ENCODE measurements around the gene DIAPH3. TPM values are rescaled to one million over a fixed set of nuclear protein-coding genes. Genes with fewer than 3 reads are reported as not detected.

The DIAPH3 gene
- polyA plus RNA-seq, 1 donor from 2014 or later = 0.37 TPM

DNA sequence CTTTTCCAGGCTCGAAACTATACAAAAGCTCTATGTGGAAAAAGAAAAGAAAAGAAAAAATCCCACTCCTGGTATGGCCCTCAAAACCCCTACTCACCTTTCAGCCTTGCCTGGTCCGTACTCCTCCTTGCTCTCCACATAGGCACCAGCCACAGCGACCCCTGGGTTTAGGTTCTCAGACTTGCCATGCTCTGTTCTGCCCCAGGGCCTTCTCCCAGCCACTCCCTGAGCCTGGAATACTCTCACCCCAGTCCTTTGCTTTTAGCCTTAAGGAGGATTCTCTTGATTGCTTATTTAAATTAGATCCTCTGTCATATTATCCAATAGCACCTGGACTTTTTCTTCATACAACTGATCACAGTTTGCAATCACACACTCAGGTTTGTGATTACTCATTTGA lies 522.5 kb downstream of the DIAPH3 start:
- H3K9ac ChIP-seq (ENCODE audit: low read length) = no peak overlapping the region
- H3K4me3 ChIP-seq (ENCODE audit: low read length) = no peak overlapping the region
- H3K9me2 ChIP-seq (ENCODE audit: insufficient read depth, low read length) = no peaks in the 10 kb centered on the region
- H2AFZ ChIP-seq (ENCODE audit: low read depth, low read length) = no peak overlapping the region
- no peaks in the 10 kb centered on the region for H4K20me1 ChIP-seq (ENCODE audit: insufficient read depth)
- H3F3A ChIP-seq (ENCODE audit: insufficient read depth, low read length, poor library complexity, severe bottlenecking) = no peaks in the 10 kb centered on the region
- H3K4me2 ChIP-seq (ENCODE audit: low read length) = no peak overlapping the region
- H3K79me2 ChIP-seq (replicated peaks; ENCODE audit: insufficient read depth, low read length) = no peaks in the 10 kb centered on the region
- no peak overlapping the region for H3K27ac ChIP-seq (ENCODE audit: low read length)
- TF ChIP-seq EZH2 (IDR thresholded peaks at IDR 0.05; ENCODE audit: borderline replicate concordance, insufficient read depth, low read length, poor library complexity, severe bottlenecking) (no peak), EP300 (conservative IDR thresholded peaks at IDR 0.05; ENCODE audit: poor library complexity, severe bottlenecking) (no peak), RAD21 (conservative IDR thresholded peaks at IDR 0.05) (no peak), TAF1 (IDR thresholded peaks at IDR 0.05; ENCODE audit: low read depth) (no peak), POLR2AphosphoS5 (IDR thresholded peaks at IDR 0.05) (no peak), MXI1 (conservative IDR thresholded peaks at IDR 0.05; ENCODE audit: poor library complexity, severe bottlenecking) (no peak), SMC3 (conservative IDR thresholded peaks at IDR 0.05; ENCODE audit: poor library complexity) (no peak)
- TF ChIP-seq, protein P1, sequence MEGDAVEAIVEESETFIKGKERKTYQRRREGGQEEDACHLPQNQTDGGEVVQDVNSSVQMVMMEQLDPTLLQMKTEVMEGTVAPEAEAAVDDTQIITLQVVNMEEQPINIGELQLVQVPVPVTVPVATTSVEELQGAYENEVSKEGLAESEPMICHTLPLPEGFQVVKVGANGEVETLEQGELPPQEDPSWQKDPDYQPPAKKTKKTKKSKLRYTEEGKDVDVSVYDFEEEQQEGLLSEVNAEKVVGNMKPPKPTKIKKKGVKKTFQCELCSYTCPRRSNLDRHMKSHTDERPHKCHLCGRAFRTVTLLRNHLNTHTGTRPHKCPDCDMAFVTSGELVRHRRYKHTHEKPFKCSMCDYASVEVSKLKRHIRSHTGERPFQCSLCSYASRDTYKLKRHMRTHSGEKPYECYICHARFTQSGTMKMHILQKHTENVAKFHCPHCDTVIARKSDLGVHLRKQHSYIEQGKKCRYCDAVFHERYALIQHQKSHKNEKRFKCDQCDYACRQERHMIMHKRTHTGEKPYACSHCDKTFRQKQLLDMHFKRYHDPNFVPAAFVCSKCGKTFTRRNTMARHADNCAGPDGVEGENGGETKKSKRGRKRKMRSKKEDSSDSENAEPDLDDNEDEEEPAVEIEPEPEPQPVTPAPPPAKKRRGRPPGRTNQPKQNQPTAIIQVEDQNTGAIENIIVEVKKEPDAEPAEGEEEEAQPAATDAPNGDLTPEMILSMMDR (IDR thresholded peaks at IDR 0.05; ENCODE audit: poor library complexity, severe bottlenecking) = no peak
- TF ChIP-seq, protein P2, sequence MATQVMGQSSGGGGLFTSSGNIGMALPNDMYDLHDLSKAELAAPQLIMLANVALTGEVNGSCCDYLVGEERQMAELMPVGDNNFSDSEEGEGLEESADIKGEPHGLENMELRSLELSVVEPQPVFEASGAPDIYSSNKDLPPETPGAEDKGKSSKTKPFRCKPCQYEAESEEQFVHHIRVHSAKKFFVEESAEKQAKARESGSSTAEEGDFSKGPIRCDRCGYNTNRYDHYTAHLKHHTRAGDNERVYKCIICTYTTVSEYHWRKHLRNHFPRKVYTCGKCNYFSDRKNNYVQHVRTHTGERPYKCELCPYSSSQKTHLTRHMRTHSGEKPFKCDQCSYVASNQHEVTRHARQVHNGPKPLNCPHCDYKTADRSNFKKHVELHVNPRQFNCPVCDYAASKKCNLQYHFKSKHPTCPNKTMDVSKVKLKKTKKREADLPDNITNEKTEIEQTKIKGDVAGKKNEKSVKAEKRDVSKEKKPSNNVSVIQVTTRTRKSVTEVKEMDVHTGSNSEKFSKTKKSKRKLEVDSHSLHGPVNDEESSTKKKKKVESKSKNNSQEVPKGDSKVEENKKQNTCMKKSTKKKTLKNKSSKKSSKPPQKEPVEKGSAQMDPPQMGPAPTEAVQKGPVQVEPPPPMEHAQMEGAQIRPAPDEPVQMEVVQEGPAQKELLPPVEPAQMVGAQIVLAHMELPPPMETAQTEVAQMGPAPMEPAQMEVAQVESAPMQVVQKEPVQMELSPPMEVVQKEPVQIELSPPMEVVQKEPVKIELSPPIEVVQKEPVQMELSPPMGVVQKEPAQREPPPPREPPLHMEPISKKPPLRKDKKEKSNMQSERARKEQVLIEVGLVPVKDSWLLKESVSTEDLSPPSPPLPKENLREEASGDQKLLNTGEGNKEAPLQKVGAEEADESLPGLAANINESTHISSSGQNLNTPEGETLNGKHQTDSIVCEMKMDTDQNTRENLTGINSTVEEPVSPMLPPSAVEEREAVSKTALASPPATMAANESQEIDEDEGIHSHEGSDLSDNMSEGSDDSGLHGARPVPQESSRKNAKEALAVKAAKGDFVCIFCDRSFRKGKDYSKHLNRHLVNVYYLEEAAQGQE (IDR thresholded peaks at IDR 0.05; ENCODE audit: borderline replicate concordance) = no peak
- no peaks in the 10 kb centered on the region for H3K9me3 ChIP-seq (ENCODE audit: low read length)
- H3K36me3 ChIP-seq (ENCODE audit: insufficient read depth, low read length) = no peaks in the 10 kb centered on the region
- no peaks in the 10 kb centered on the region for H3K27me3 ChIP-seq (ENCODE audit: insufficient read depth, low read depth, low read length)

DNA sequence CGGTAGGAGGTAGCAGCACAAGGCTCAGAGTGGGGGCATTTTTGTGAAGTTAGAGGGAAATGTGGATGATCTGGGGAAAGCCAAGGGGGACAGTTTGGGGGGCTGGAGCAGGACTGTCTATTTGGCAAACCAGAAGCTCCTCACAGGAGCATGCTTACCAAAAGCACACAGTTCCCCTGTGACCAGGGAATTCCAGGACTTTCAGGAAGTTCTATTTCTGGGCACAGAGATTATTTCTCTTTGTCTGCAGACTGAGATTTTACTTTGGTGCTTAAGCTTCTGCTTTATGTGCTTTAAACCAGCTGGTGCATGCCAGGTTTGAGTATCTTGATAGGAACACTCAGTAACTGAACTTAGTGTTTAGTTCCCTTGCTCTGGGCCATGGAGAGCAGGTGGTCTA lies 525.3 kb downstream of the DIAPH3 start:
- Histone ChIP-seq H3K27ac (ENCODE audit: low read length) (no peak overlapping the region), H3K27me3 (ENCODE audit: insufficient read depth, low read depth, low read length) (no peaks in the 10 kb centered on the region), H3K4me2 (ENCODE audit: low read length) (no peak overlapping the region), H3K36me3 (ENCODE audit: insufficient read depth, low read length) (no peaks in the 10 kb centered on the region), H3K9ac (ENCODE audit: low read length) (no peak overlapping the region), H3K9me3 (ENCODE audit: low read length) (no peaks in the 10 kb centered on the region), H3K79me2 (replicated peaks; ENCODE audit: insufficient read depth, low read length) (no peaks in the 10 kb centered on the region), H4K20me1 (ENCODE audit: insufficient read depth) (no peaks in the 10 kb centered on the region), H3K4me3 (ENCODE audit: low read length) (no peak overlapping the region), H3K9me2 (ENCODE audit: insufficient read depth, low read length) (no peaks in the 10 kb centered on the region), H3F3A (ENCODE audit: insufficient read depth, low read length, poor library complexity, severe bottlenecking) (no peaks in the 10 kb centered on the region), H2AFZ (ENCODE audit: low read depth, low read length) (no peak overlapping the region)
- no peak for TF ChIP-seq TAF1 (IDR thresholded peaks at IDR 0.05; ENCODE audit: low read depth)
- TF ChIP-seq, protein P2 (IDR thresholded peaks at IDR 0.05; ENCODE audit: borderline replicate concordance) = no peak
